Measurements from ENCODE around the gene SAMD4B.
A peak's percentile ranks its signal among the peaks of the same experiment; 100 is the strongest.

SAMD4B gene

DNA sequence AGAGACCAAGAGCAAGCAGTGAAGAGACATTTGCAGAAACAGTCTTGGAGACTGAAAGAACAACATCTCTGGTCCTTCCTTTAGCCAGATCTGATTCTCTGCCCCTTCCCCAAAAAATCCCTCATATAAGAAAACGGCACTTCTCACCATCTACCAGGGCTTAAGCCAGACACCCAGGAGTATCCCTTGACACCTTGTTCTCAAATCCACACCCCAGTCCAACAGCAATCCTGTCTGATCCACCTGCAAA is 68.5 kb downstream of the SAMD4B start:
- DNase-seq (ENCODE audit: low spot score) = no peak
- TF ChIP-seq, protein P1, sequence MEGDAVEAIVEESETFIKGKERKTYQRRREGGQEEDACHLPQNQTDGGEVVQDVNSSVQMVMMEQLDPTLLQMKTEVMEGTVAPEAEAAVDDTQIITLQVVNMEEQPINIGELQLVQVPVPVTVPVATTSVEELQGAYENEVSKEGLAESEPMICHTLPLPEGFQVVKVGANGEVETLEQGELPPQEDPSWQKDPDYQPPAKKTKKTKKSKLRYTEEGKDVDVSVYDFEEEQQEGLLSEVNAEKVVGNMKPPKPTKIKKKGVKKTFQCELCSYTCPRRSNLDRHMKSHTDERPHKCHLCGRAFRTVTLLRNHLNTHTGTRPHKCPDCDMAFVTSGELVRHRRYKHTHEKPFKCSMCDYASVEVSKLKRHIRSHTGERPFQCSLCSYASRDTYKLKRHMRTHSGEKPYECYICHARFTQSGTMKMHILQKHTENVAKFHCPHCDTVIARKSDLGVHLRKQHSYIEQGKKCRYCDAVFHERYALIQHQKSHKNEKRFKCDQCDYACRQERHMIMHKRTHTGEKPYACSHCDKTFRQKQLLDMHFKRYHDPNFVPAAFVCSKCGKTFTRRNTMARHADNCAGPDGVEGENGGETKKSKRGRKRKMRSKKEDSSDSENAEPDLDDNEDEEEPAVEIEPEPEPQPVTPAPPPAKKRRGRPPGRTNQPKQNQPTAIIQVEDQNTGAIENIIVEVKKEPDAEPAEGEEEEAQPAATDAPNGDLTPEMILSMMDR (IDR thresholded peaks at IDR 0.05; ENCODE audit: extremely low read depth, missing control alignments) = no peak

GRCh38 chr19:39411081-39411831 is 69.0 kb downstream of the SAMD4B start:
- TF ChIP-seq, protein P1 (IDR thresholded peaks at IDR 0.05; ENCODE audit: extremely low read depth, missing control alignments) = no peak
- peak; percentile 63 for DNase-seq (ENCODE audit: low spot score)

- TF ChIP-seq, protein P1 (IDR thresholded peaks at IDR 0.05; ENCODE audit: extremely low read depth, missing control alignments) = peak; percentile 95
- peak; percentile 77 for DNase-seq (ENCODE audit: low spot score)
Observed at GRCh38 chr19:39411832-39412099, 69.5 kb downstream of the SAMD4B start.

GRCh38 chr19:39412100-39412866 is 70.1 kb downstream of the SAMD4B start, which contains the start of gene PLEKHG2:
PLEKHG2 (plus strand) TSS chr19:39412669; CDS start chr19:39414087, 1,418 bp downstream.
- TF ChIP-seq, protein P1 (IDR thresholded peaks at IDR 0.05; ENCODE audit: extremely low read depth, missing control alignments) = peak; percentile 54
- peak; percentile 99 for DNase-seq (ENCODE audit: low spot score)

GRCh38 chr19:39412867-39413271 is 70.6 kb downstream of the SAMD4B start:
- DNase-seq (ENCODE audit: low spot score) = no peak
- TF ChIP-seq, protein P1 (IDR thresholded peaks at IDR 0.05; ENCODE audit: extremely low read depth, missing control alignments) = no peak

DNA sequence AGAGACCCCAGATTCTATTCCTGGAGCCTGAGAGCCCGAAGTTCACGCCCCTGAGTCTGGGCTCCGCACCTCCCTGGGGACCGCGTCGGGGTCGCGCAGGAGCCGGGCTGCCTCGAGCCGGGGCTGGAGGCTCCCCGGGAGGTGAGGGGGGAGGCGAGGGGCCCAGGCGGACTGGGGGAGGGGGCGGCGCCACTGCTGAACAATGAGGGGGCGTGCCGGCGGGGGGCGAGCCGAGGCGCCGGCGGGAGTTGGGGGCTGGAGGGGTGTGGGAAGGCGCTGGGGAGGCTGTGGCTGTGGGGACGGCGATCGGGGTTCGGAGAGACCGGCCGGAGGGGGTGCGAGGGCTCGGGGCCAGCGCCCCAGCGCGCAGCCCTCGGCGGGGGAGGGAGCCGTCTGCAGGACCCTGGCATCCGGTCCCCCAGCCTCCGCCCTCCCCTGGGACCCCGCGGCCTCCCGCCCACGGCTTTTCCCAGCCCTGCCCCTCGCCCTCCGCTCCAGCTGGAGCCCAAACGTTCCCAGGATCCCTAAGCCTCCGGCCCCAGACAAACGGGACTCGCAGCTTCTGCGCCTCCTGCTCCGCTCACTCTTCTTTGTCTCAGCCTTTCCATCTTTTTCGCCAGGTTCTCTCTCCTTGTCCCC is 71.2 kb downstream of the SAMD4B start:
- TF ChIP-seq, protein P1 (IDR thresholded peaks at IDR 0.05; ENCODE audit: extremely low read depth, missing control alignments) = no peak
- DNase-seq (ENCODE audit: low spot score) = peak; percentile 66
